OCI-LY3 (cell line): ENCODE measurements around the gene STMP1.

Source experiments
- H2AFZ ChIP-seq: fragments of 200-600, 300-600 bp; shearing (Covaris generic); 2 replicates; pipeline ENCODE4 v1.6.0; 2014; ENCODE audit warnings: antibody characterized with exemption, low read depth, low read length
- H3K27ac ChIP-seq: fragments of 200-600, 300-600 bp; sonication (generic); 2 replicates; pipeline ENCODE4 v1.5.1; 2014; ENCODE audit warnings: mild to moderate bottlenecking, low read length, moderate library complexity, mixed read lengths
- H3K27me3 ChIP-seq: fragments of 200-600, 300-600 bp; sonication (generic); 2 replicates; pipeline ENCODE4 v1.6.1; 2014; ENCODE audit warnings: low read depth, low read length, mixed read lengths
- H3K36me3 ChIP-seq: fragments of 200-600, 300-600 bp; sonication (generic); replicated peaks from 2 replicates; pipeline ENCODE3; 2014; ENCODE audit warnings: low read depth, low read length, mixed read lengths
- H3K4me1 ChIP-seq: fragments of 300-600, 200-600 bp; sonication (generic); 2 replicates; pipeline ENCODE4 v1.6.1; 2014; ENCODE audit warnings: low read length, mixed read lengths
- H3K4me2 ChIP-seq: fragments of 200-600, 300-600 bp; sonication (generic); 2 replicates; pipeline ENCODE4 v1.6.1; 2014; ENCODE audit warnings: low read length, mixed read lengths
- H3K4me3 ChIP-seq: fragments of 300-600, 200-600 bp; sonication (generic); 2 replicates; pipeline ENCODE4 v1.5.1; 2014; ENCODE audit warnings: antibody characterized with exemption, mild to moderate bottlenecking, low read length, moderate library complexity
- H3K79me2 ChIP-seq: fragments of 300-600, 200-600 bp; shearing (Covaris generic); 2 replicates; pipeline ENCODE4 v1.6.1; 2014; ENCODE audit warnings: mild to moderate bottlenecking, low read length, mixed read lengths
- H3K9ac ChIP-seq: fragments of 300-600, 200-600 bp; shearing (Covaris generic); 2 replicates; pipeline ENCODE4 v1.6.0; 2014; ENCODE audit warnings: mild to moderate bottlenecking, low read length, moderate library complexity
- H3K9me3 ChIP-seq: fragments of 200-600, 300-600 bp; shearing (Covaris generic); 2 replicates; pipeline ENCODE4 v1.6.1; 2014; ENCODE audit warnings: low read length, mixed read lengths; ENCODE audit not compliant: insufficient read depth
- H4K20me1 ChIP-seq: fragments of 200-600, 300-600 bp; sonication (generic); 2 replicates; pipeline ENCODE4 v1.6.1; 2016; ENCODE audit warnings: low read length, mixed read lengths; ENCODE audit not compliant: insufficient read depth
- EZH2phosphoT487 ChIP-seq: fragments of 200-600 bp; shearing (Covaris generic); IDR thresholded peaks from 2 replicates; pipeline ENCODE4 v1.6.1; 2018; ENCODE audit warnings: antibody characterized with exemption, mixed run types, low read depth
- TF ChIP-seq, protein P1 (sequence below): fragments of 200-600, 300-600 bp; sonication (generic); IDR thresholded peaks from 2 replicates; pipeline ENCODE4 v1.5.1; 2014; ENCODE audit warnings: antibody characterized with exemption, low read length, low read depth

The STMP1 gene

GRCh38 chr7:135648235-135648634 is 14.1 kb upstream of the STMP1 start:
- H3K27ac ChIP-seq: no peak overlapping the region
- TF ChIP-seq EZH2phosphoT487: no peak
- TF ChIP-seq, protein P1, sequence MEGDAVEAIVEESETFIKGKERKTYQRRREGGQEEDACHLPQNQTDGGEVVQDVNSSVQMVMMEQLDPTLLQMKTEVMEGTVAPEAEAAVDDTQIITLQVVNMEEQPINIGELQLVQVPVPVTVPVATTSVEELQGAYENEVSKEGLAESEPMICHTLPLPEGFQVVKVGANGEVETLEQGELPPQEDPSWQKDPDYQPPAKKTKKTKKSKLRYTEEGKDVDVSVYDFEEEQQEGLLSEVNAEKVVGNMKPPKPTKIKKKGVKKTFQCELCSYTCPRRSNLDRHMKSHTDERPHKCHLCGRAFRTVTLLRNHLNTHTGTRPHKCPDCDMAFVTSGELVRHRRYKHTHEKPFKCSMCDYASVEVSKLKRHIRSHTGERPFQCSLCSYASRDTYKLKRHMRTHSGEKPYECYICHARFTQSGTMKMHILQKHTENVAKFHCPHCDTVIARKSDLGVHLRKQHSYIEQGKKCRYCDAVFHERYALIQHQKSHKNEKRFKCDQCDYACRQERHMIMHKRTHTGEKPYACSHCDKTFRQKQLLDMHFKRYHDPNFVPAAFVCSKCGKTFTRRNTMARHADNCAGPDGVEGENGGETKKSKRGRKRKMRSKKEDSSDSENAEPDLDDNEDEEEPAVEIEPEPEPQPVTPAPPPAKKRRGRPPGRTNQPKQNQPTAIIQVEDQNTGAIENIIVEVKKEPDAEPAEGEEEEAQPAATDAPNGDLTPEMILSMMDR: no peak
- no peaks in the 10 kb centered on the region for H3K9me3 ChIP-seq
- no peaks in the 10 kb centered on the region for H3K79me2 ChIP-seq
- H3K4me2 ChIP-seq: no peak overlapping the region
- peaks cover 51% of the 10 kb centered on the region for H3K36me3 ChIP-seq
- H3K27me3 ChIP-seq: no peaks in the 10 kb centered on the region
- no peaks in the 10 kb centered on the region for H4K20me1 ChIP-seq
- no peak overlapping the region for H3K9ac ChIP-seq
- no peak overlapping the region for H3K4me3 ChIP-seq
- no peak overlapping the region for H2AFZ ChIP-seq
- no peaks in the 10 kb centered on the region for H3K4me1 ChIP-seq

DNA sequence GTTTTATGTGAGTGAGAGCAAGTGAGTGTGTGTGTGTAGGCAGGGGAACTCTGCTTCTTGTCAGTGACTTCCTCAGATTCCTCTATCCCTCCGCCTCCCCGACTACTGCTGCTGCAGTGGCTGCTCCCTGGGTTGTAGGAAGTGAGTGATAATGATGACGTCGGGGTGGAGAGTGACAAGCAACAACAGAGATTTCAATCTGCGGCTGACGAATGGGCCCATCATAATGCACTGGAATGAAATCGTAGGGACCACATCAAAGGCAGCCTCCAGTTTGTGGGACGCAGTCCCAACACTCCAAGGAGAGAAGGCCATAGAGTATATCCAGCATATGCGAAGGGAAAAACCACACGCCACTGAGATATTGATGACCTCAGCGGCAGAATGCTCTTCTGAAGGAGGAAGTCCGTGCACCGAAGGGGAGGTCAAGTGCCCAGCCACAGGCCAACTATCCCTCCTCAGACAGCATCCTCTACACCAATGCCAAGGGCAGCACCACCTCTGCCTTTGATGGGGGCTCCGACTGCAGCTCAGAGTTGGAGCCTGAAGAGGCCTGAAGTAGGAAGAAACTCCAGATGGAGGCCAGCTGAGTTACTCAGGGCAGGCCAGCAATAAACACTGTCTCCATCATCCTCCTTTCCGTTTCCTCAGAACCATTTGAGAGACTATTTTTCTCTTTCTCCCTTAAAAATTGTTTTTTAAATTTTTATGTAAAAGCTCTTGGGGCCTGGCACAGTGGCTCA is 11.3 kb upstream of the STMP1 start:
- no peak for TF ChIP-seq EZH2phosphoT487
- TF ChIP-seq, protein P1: no peak
- H2AFZ ChIP-seq: no peak overlapping the region
- no peaks in the 10 kb centered on the region for H3K79me2 ChIP-seq
- no peak overlapping the region for H3K9ac ChIP-seq
- no peak overlapping the region for H3K4me3 ChIP-seq
- no peak overlapping the region for H3K27ac ChIP-seq
- H3K36me3 ChIP-seq: peaks cover 27% of the 10 kb centered on the region
- H3K4me1 ChIP-seq: no peaks in the 10 kb centered on the region
- no peak overlapping the region for H3K4me2 ChIP-seq
- no peaks in the 10 kb centered on the region for H4K20me1 ChIP-seq
- H3K27me3 ChIP-seq: no peaks in the 10 kb centered on the region
- H3K9me3 ChIP-seq: no peaks in the 10 kb centered on the region

GRCh38 chr7:135653340-135654080 is 8.8 kb upstream of the STMP1 start:
- H3K4me2 ChIP-seq: no peak overlapping the region
- no peak overlapping the region for H3K4me3 ChIP-seq
- H3K9me3 ChIP-seq: no peaks in the 10 kb centered on the region
- H3K36me3 ChIP-seq: peaks cover 8% of the 10 kb centered on the region
- no peak overlapping the region for H2AFZ ChIP-seq
- TF ChIP-seq, protein P1: no peak
- TF ChIP-seq EZH2phosphoT487: no peak
- H3K9ac ChIP-seq: no peak overlapping the region
- no peak overlapping the region for H3K27ac ChIP-seq
- no peaks in the 10 kb centered on the region for H3K4me1 ChIP-seq
- H3K79me2 ChIP-seq: no peaks in the 10 kb centered on the region
- no peaks in the 10 kb centered on the region for H4K20me1 ChIP-seq
- H3K27me3 ChIP-seq: no peaks in the 10 kb centered on the region

GRCh38 chr7:135658564-135658963 is 3.8 kb upstream of the STMP1 start:
- no peak for TF ChIP-seq EZH2phosphoT487
- TF ChIP-seq, protein P1: no peak
- Histone ChIP-seq H3K9me3 (no peaks in the 10 kb centered on the region), H3K9ac (no peak overlapping the region), H3K36me3 (no peaks in the 10 kb centered on the region), H3K4me3 (no peak overlapping the region), H3K27me3 (no peaks in the 10 kb centered on the region), H2AFZ (no peak overlapping the region), H3K4me2 (no peak overlapping the region), H3K79me2 (peaks cover 12% of the 10 kb centered on the region), H3K4me1 (peaks cover 13% of the 10 kb centered on the region; the same call in 1 of the 2 replicates), H3K27ac (no peak overlapping the region), H4K20me1 (no peaks in the 10 kb centered on the region; the same call in 1 of the 2 replicates)
